ENCODE data around the gene KCNJ4.

KCNJ4 gene

DNA sequence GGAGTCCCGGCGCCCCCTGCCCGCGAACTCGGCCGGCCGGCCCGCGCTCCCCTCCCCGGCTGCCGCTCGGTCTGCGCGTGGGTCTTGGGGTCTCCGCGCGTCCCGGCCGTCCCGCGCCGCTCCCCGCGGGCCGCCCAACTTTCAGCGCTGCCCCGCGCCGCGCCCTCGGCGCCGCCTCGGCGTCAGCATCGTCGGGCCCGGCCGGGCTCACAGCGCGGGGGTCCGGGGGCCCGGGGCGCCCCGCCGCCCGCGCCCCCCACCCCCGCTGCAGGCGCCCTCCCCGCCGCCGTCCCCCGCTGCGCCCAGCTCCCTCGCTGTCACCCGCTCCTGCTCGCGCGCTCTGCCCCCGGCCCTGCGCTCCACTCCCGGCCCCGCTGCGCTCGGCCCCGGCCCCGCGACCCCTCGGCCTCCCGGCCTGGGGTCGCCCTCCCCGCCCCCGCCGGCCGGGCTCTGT lies at the start of gene KCNJ4:
TSS of gene KCNJ4 (minus strand) at position 124 of the 454 bp plus-strand sequence. CDS start 27,067 bp downstream, outside the sequence.
- no peaks in the 10 kb centered on the region for H3K36me3 Mint-ChIP-seq (ENCODE audit: low read depth)
- no peak within 1 kb of the TSS for H3K27ac Mint-ChIP-seq
- TF ChIP-seq, protein P1, sequence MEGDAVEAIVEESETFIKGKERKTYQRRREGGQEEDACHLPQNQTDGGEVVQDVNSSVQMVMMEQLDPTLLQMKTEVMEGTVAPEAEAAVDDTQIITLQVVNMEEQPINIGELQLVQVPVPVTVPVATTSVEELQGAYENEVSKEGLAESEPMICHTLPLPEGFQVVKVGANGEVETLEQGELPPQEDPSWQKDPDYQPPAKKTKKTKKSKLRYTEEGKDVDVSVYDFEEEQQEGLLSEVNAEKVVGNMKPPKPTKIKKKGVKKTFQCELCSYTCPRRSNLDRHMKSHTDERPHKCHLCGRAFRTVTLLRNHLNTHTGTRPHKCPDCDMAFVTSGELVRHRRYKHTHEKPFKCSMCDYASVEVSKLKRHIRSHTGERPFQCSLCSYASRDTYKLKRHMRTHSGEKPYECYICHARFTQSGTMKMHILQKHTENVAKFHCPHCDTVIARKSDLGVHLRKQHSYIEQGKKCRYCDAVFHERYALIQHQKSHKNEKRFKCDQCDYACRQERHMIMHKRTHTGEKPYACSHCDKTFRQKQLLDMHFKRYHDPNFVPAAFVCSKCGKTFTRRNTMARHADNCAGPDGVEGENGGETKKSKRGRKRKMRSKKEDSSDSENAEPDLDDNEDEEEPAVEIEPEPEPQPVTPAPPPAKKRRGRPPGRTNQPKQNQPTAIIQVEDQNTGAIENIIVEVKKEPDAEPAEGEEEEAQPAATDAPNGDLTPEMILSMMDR (IDR thresholded peaks at IDR 0.05), result no peak
- H3K4me3 Mint-ChIP-seq, result peak within 1 kb of the TSS; percentile 81
- H3K9me3 Mint-ChIP-seq, result no peaks in the 10 kb centered on the region
- H3K4me1 Mint-ChIP-seq, result peaks cover 53% of the 10 kb centered on the region
- H3K27me3 Mint-ChIP-seq (ENCODE audit: low read depth, poor library complexity), result peaks cover 60% of the 10 kb centered on the region
- DNase-seq, result no peak

DNA sequence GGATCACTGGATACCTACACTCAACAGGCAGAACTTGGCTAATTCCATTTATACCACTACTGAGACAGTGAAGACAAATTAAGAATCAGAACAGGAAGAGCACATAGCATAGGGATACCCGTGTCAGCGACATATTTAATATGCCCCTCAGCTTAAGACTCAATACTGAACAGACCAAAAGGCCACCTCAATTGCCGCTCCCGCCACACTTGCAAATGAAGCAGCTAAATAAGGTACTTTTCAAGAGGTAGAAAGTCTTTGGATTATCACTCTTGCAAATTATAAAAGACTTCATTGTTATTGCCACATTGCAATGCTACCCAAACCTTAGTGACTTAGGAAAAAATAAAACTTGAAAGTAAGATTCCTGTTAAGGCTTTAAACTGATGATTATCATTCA lies 48.0 kb upstream of the KCNJ4 start:
- DNase-seq, result no peak
- no peaks in the 10 kb centered on the region for H3K9me3 Mint-ChIP-seq
- peaks cover 52% of the 10 kb centered on the region for H3K4me1 Mint-ChIP-seq
- TF ChIP-seq, protein P1 (IDR thresholded peaks at IDR 0.05), result no peak
- H3K27me3 Mint-ChIP-seq (ENCODE audit: low read depth, poor library complexity), result peaks cover 2% of the 10 kb centered on the region
- peak overlapping the region; percentile 97 for H3K4me3 Mint-ChIP-seq
- H3K27ac Mint-ChIP-seq, result no peak overlapping the region
- H3K36me3 Mint-ChIP-seq (ENCODE audit: low read depth), result peaks cover 74% of the 10 kb centered on the region

DNA sequence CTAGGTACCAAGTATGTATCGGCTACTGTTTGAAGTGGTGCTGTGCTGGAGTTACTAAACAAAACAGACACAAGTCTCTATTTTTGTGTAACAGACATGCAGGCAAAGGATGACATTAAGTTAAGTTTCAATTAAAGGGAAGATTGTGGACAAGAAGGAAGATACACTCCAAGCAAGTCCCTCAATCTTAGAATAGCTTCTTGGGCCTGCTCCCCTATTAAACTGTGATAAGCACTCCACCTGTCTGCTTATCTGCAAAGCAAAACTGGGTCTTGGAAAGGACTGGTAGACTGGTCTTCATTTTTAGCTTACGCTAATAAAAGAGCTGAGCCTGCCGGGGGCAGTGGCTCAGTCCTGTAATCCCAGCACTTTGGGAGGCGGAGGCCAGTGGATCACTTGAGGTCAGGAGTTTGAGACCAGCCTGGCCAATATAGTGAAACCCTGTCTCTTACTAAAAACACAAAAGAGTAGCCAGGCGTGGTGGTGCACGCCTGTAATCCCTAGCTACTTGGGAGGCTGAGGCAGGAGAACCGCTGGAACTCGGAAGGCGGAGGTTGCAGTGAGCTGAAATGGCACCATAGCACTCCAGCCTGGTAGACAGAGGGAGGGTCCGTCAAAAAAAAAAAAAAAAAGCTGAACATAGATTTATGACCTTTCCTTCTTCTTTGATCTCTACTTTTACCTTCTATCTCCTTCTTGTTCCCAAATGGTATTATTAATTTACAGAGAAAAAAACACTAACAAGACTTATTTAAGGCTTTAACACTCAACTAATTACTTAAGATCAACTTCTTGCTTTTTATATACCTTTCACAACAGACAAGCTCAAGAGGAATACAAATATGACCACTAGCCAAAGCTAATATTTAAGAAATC lies 47.0 kb upstream of the KCNJ4 start:
- H3K4me1 Mint-ChIP-seq, result peaks cover 46% of the 10 kb centered on the region

DNA sequence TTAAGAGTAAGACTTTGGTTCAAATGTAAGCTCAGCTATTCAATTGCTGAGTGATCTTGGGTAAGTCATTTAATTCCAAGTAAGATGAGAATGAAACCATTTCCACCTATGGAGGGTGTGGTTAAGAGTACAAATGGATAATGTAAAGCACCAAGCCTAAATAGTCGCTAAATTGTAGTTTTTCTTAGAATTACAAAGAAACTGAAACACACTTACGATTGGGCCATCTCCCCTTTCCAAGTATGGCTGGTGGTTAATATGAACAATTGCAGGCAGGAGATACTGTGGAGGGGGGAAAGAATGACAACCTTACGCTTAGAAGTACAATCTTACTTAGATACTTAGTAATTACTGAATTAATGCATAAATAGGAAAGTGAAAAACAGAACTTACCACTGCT lies 42.9 kb upstream of the KCNJ4 start:
- Mint-ChIP-seq H3K36me3 (ENCODE audit: low read depth) (peaks cover 97% of the 10 kb centered on the region), H3K27me3 (ENCODE audit: low read depth, poor library complexity) (no peaks in the 10 kb centered on the region), H3K4me1 (peaks cover 20% of the 10 kb centered on the region), H3K27ac (no peak overlapping the region), H3K9me3 (no peaks in the 10 kb centered on the region), H3K4me3 (no peak overlapping the region)
- TF ChIP-seq, protein P1 (IDR thresholded peaks at IDR 0.05), result no peak
- no peak for DNase-seq

More for the DNA sequence above, 47.0 kb upstream of the KCNJ4 start:
- TF ChIP-seq, protein P1 (IDR thresholded peaks at IDR 0.05), result no peak
- Mint-ChIP-seq H3K9me3 (no peaks in the 10 kb centered on the region), H3K27me3 (ENCODE audit: low read depth, poor library complexity) (no peaks in the 10 kb centered on the region), H3K36me3 (ENCODE audit: low read depth) (peaks cover 83% of the 10 kb centered on the region), H3K27ac (no peak overlapping the region), H3K4me3 (peak overlapping the region; percentile 97)
- no peak for DNase-seq

DNA sequence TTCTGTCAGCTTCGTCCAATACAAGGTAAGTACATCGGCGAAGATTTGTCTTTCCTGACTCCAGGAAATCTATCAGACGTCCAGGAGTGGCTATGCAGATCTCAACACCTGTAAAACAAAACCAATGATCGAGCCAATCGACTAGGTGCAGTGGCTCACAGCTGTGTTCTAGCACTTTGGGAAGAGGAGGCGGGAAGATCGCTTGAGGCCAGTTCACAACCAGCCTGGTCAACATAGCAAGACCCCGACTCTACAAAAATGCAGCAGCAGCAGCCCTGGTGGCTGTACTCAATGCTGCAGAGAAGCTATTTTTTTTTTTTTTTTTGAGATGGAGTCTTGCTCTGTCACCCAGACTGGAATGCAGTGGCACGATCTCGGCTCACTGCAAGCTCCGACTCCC lies 39.9 kb upstream of the KCNJ4 start:
- H3K27ac Mint-ChIP-seq, result no peak overlapping the region
- no peaks in the 10 kb centered on the region for H3K9me3 Mint-ChIP-seq

More for the DNA sequence above, 39.9 kb upstream of the KCNJ4 start:
- no peaks in the 10 kb centered on the region for H3K27me3 Mint-ChIP-seq (ENCODE audit: low read depth, poor library complexity)
- no peak for DNase-seq
- H3K4me1 Mint-ChIP-seq, result peaks cover 16% of the 10 kb centered on the region
- peaks cover 90% of the 10 kb centered on the region for H3K36me3 Mint-ChIP-seq (ENCODE audit: low read depth)
- TF ChIP-seq, protein P1 (IDR thresholded peaks at IDR 0.05), result no peak
- H3K4me3 Mint-ChIP-seq, result no peak overlapping the region
